B cell (primary cell): Measurements from ENCODE around the gene SLC2A6. TPM values are rescaled to one million over a fixed set of nuclear protein-coding genes. Genes with fewer than 3 reads are reported as not detected.

Experiments used
- ATAC-seq: fragments of 200-7000 bp; cut with Tn5 transposase; one replicate; pipeline ENCODE4 v1.10.0; 2021; ENCODE audit warnings: low read depth, mild to moderate bottlenecking, moderate number of reproducible peaks, moderate library complexity
- CTCF ChIA-PET: fragments of 350-600 bp; sonication (Branson Sonifier 250); formaldehyde crosslinking; loops from one replicate; lab custom pipeline; 2021; ENCODE audit warnings: antibody characterized with exemption, inconsistent platforms; lab: Charles Lee
- POLR2A ChIA-PET: fragments of 350-600 bp; sonication (Branson Sonifier 250); formaldehyde crosslinking; loops from one replicate; lab custom pipeline; 2021; ENCODE audit warnings: antibody characterized with exemption; lab: Charles Lee
- DNase-seq: peaks from one replicate; pipeline ENCODE4 v3.0.0; 2013
- H2AFZ ChIP-seq: 2 replicates; pipeline ENCODE4 v1.6.1; 2012; ENCODE audit warnings: mild to moderate bottlenecking, low read depth, low read length; ENCODE audit not compliant: insufficient read depth, poor library complexity, severe bottlenecking
- H3K27ac ChIP-seq, 2 donors: 1 replicate in 1 of 2; 2 replicates in 1 of 2; pipeline ENCODE4 v1.5.1; 2012 to 2013; ENCODE audit warnings: low read length in 2 of 2, mild to moderate bottlenecking in 2 of 2, moderate library complexity in 1 of 2
- H3K27me3 ChIP-seq, 4 experiments: fragments of 200-600 bp in 1 of 4; sonication (generic) in 1 of 4; replicated peaks in 1 of 4; 1 replicate in 2 of 4; 2 replicates in 2 of 4; pipeline versions ENCODE4 v1.6.1 to v1.7.0; 2013 to 2016; ENCODE audit warnings: low read length in 3 of 4, mild to moderate bottlenecking in 2 of 4, mixed read lengths in 1 of 4, moderate library complexity in 1 of 4; ENCODE audit not compliant: insufficient read depth in 4 of 4, control insufficient read depth in 3 of 4; ENCODE audit errors: control extremely low read depth in 1 of 4
- H3K36me3 ChIP-seq, 2 experiments: replicated peaks in 1 of 2; 1 replicate in 1 of 2; 2 replicates in 1 of 2; pipeline versions ENCODE4 v1.6.1 to v1.7.1; 2013; ENCODE audit warnings: low read length in 1 of 2; ENCODE audit not compliant: insufficient read depth in 2 of 2, control insufficient read depth in 1 of 2; ENCODE audit errors: control extremely low read depth in 1 of 2, extremely low read depth in 1 of 2
- H3K4me1 ChIP-seq, 2 donors: fragments of 200-600 bp in 1 of 2; sonication (generic) in 1 of 2; 1 replicate in 1 of 2; 2 replicates in 1 of 2; pipeline versions ENCODE4 v1.5.1 to v1.6.1; 2013 to 2017; ENCODE audit warnings: low read length in 2 of 2; ENCODE audit not compliant: control insufficient read depth in 2 of 2, insufficient read depth in 2 of 2
- H3K4me2 ChIP-seq: replicated peaks from 2 replicates; pipeline ENCODE3; 2012; ENCODE audit warnings: mild to moderate bottlenecking, low read depth, low read length; ENCODE audit not compliant: poor library complexity, severe bottlenecking
- H3K4me3 ChIP-seq, 5 experiments: fragments of 200-600 bp in 1 of 5; sonication (generic) in 1 of 5; 1 replicate in 3 of 5; 2 replicates in 2 of 5; pipeline versions ENCODE4 v1.5.1 to v1.7.0; 2011 to 2016; ENCODE audit warnings: low read length in 4 of 5, mild to moderate bottlenecking in 4 of 5, low read depth in 2 of 5, control low read depth in 1 of 5, moderate library complexity in 1 of 5; ENCODE audit not compliant: insufficient read depth in 1 of 5; ENCODE audit errors: control extremely low read depth in 1 of 5, extremely low read depth in 1 of 5
- H3K79me2 ChIP-seq: fragments of 200-600 bp; sonication (generic); one replicate; pipeline ENCODE4 v1.6.0; 2016; ENCODE audit warnings: low read length; ENCODE audit not compliant: control insufficient read depth, insufficient read depth
- H3K9ac ChIP-seq: fragments of 200-600 bp; sonication (generic); 2 replicates; pipeline ENCODE4 v1.6.1; 2017; ENCODE audit warnings: mild to moderate bottlenecking, low read length, moderate library complexity
- H3K9me3 ChIP-seq, 3 donors: one replicate each; pipeline versions ENCODE4 v1.6.1 to v1.7.1; 2013; ENCODE audit warnings: low read length in 2 of 3; ENCODE audit not compliant: control insufficient read depth in 2 of 3, insufficient read depth in 1 of 3; ENCODE audit errors: control extremely low read depth in 1 of 3
- H4K20me1 ChIP-seq: 2 replicates; pipeline ENCODE4 v1.6.0; 2012; ENCODE audit warnings: mild to moderate bottlenecking, low read length; ENCODE audit not compliant: insufficient read depth, control insufficient read depth, poor library complexity, severe bottlenecking
- H3K27ac Mint-ChIP-seq: one replicate; pipeline ENCODE4 v1.8.0; 2021; ENCODE audit warnings: mixed read lengths
- H3K27me3 Mint-ChIP-seq: one replicate; pipeline ENCODE4 v1.8.0; 2021; ENCODE audit warnings: mixed read lengths
- H3K4me1 Mint-ChIP-seq: one replicate; pipeline ENCODE4 v1.8.0; 2021; ENCODE audit warnings: mixed read lengths
- H3K4me3 Mint-ChIP-seq: one replicate; pipeline ENCODE4 v1.8.0; 2021; ENCODE audit warnings: mixed read lengths
- H3K9me3 Mint-ChIP-seq: one replicate; pipeline ENCODE4 v1.8.0; 2022; ENCODE audit warnings: mixed read lengths; ENCODE audit not compliant: insufficient read depth
- CTCF ChIP-seq: fragments of 200-600 bp; IDR thresholded peaks from one replicate; pipeline ENCODE4 v1.8.0; 2022; ENCODE audit warnings: antibody characterized with exemption, mild to moderate bottlenecking
- EZH2 ChIP-seq: IDR thresholded peaks from 2 replicates; pipeline ENCODE4 v1.6.1; 2012; ENCODE audit warnings: borderline replicate concordance, low read depth, mild to moderate bottlenecking, moderate library complexity, low read length; ENCODE audit not compliant: insufficient read depth, poor library complexity, severe bottlenecking
- WGBS: methylation state at CpG from one replicate; pipeline ENCODE4 v1.1.5; 2013; ENCODE audit warnings: missing lambda C conversion rate; ENCODE audit not compliant: insufficient coverage; 5-methylcytosine and 5-hydroxymethylcytosine counted together
- intact Hi-C: fragments of 100-400 bp; cut with micrococcal nuclease; formaldehyde crosslinking; loops from one replicate; pipeline ENCODE4 v1.10.0; 2022
- polyA plus RNA-seq: library from polyadenylated mRNA; depleted of rRNA; stranded (reverse); fragments of >200 nt; gene quantifications from 2 replicates; pipeline ENCODE4 v1.2.3, GENCODE V29; 2012
- total RNA-seq, 2 donors: library from RNA; stranded (reverse); fragments of 120-200 nt in 1 of 2; gene quantifications; 1 replicate in 1 of 2; 2 replicates in 1 of 2; pipeline versions ENCODE4 v1.2.3 to v1.2.4, GENCODE V29; 2013 to 2022

Gene SLC2A6
- total and polyA plus RNA-seq, 2 donors (not counting 1 experiment from before 2014, with no cell fraction given), result 51.8 to 108 TPM

- no peaks in the 10 kb centered on the region for H4K20me1 ChIP-seq
- no peak overlapping the region for H3K4me3 ChIP-seq
- intact Hi-C loops, result no loop called here
- ATAC-seq, result no peak
- H3K79me2 ChIP-seq, result no peaks in the 10 kb centered on the region
- Mint-ChIP-seq H3K9me3 (no peaks in the 10 kb centered on the region), H3K27me3 (no peaks in the 10 kb centered on the region), H3K4me1 (peaks cover 17% of the 10 kb centered on the region), H3K4me3 (no peak overlapping the region), H3K27ac (no peak overlapping the region)
- H2AFZ ChIP-seq, result no peak overlapping the region
- no peak for TF ChIP-seq CTCF
- no peak for TF ChIP-seq EZH2
- H3K9ac ChIP-seq, result no peak overlapping the region
- no peak for DNase-seq
- no peaks in the 10 kb centered on the region for H3K36me3 ChIP-seq
- WGBS, result 82% methylated on average over 23 of the region's 23 CpGs
- CTCF ChIA-PET, result no interaction called here
- POLR2A ChIA-PET, result no interaction called here
- peaks cover 0 to 9% (median 0%) of the 10 kb centered on the region in 3 donors for H3K9me3 ChIP-seq
- peaks cover 16 to 19% of the 10 kb centered on the region in 2 donors for H3K4me1 ChIP-seq
- no peak overlapping the region for H3K4me2 ChIP-seq
- H3K27ac ChIP-seq, result no peak overlapping the region
- H3K27me3 ChIP-seq, result no peaks in the 10 kb centered on the region
These were observed 33.5 kb downstream of the SLC2A6 start for GRCh38 chr9:133445293-133445969.

- intact Hi-C loops, result no loop called here
- TF ChIP-seq CTCF, result no peak
- no peak for TF ChIP-seq EZH2
- Mint-ChIP-seq H3K27me3 (no peaks in the 10 kb centered on the region), H3K27ac (no peak overlapping the region), H3K4me3 (no peak overlapping the region), H3K4me1 (peaks cover 24% of the 10 kb centered on the region), H3K9me3 (no peaks in the 10 kb centered on the region)
- Histone ChIP-seq H3K27me3 (no peaks in the 10 kb centered on the region), H3K9me3 (peaks cover 0 to 9% (median 0%) of the 10 kb centered on the region in 3 donors), H3K4me1 (peaks cover 17 to 23% of the 10 kb centered on the region in 2 donors), H3K9ac (no peak overlapping the region), H3K79me2 (no peaks in the 10 kb centered on the region), H3K36me3 (no peaks in the 10 kb centered on the region), H3K27ac (no peak overlapping the region), H3K4me3 (no peak overlapping the region), H2AFZ (no peak overlapping the region), H3K4me2 (no peak overlapping the region), H4K20me1 (no peaks in the 10 kb centered on the region)
- ChIA-PET CTCF (no interaction called here), POLR2A (interaction anchor here (0.6 to 0.7 kb wide), 2 partner anchors 45 to 819 kb away, joined by 3 to 6 read pairs; no protein-coding TSS in a partner anchor)
- DNase-seq (no peak), ATAC-seq (no peak)
- WGBS, result 92% methylated on average over 7 of the region's 8 CpGs
These were observed 34.9 kb downstream of the SLC2A6 start for GRCh38 chr9:133443982-133444381.
